CD4-positive, alpha-beta T cell (primary cell): Measurements from ENCODE around the gene MRPS35. TPM values are rescaled to one million over a fixed set of nuclear protein-coding genes. Genes with fewer than 3 reads are reported as not detected.
A peak's percentile ranks its signal among the peaks of the same experiment; 100 is the strongest.

Experiments
- ATAC-seq: fragments of 200-7000 bp; cut with Tn5 transposase; one replicate; pipeline ENCODE4 v1.10.0; 2022; ENCODE audit warnings: mild to moderate bottlenecking; ENCODE audit not compliant: poor library complexity
- CTCF ChIA-PET: fragments of 350-600 bp; sonication (Branson Sonifier 250); formaldehyde crosslinking; loops from one replicate; lab custom pipeline; 2021; ENCODE audit warnings: antibody characterized with exemption, inconsistent platforms; lab: Charles Lee
- POLR2A ChIA-PET: fragments of 350-600 bp; sonication (Branson Sonifier 250); formaldehyde crosslinking; loops from one replicate; lab custom pipeline; 2021; ENCODE audit warnings: antibody characterized with exemption, inconsistent platforms; lab: Charles Lee
- DNase-seq, 14 experiments: peaks; one replicate each; pipeline ENCODE4 v3.0.0-alpha.2; 2013 to 2020; ENCODE audit warnings: mixed read lengths in 2 of 14
- H3K27ac ChIP-seq, 2 donors: one replicate each; pipeline versions ENCODE4 v1.5.1 to v1.7.0; 2013; ENCODE audit warnings: low read length in 2 of 2, low read depth in 1 of 2, mild to moderate bottlenecking in 1 of 2
- H3K27me3 ChIP-seq, 2 experiments: 1 replicate in 1 of 2; 2 replicates in 1 of 2; pipeline versions ENCODE4 v1.6.1 to v1.7.0; 2013; ENCODE audit warnings: low read length in 2 of 2, control low read depth in 1 of 2, mild to moderate bottlenecking in 1 of 2, moderate library complexity in 1 of 2; ENCODE audit not compliant: insufficient read depth in 2 of 2, control insufficient read depth in 1 of 2
- H3K36me3 ChIP-seq: one replicate; pipeline ENCODE4 v1.6.1; 2013; ENCODE audit warnings: low read length, control low read depth; ENCODE audit not compliant: insufficient read depth
- H3K4me1 ChIP-seq: one replicate; pipeline ENCODE4 v1.6.1; 2013; ENCODE audit warnings: low read length, control low read depth; ENCODE audit not compliant: insufficient read depth
- H3K4me3 ChIP-seq: one replicate; pipeline ENCODE4 v1.5.1; 2013; ENCODE audit warnings: mild to moderate bottlenecking, low read length, moderate library complexity
- H3K9me3 ChIP-seq, 2 experiments: 1 replicate in 1 of 2; 2 replicates in 1 of 2; pipeline versions ENCODE4 v1.6.1 to v1.7.0; 2013; ENCODE audit warnings: low read length in 2 of 2, mild to moderate bottlenecking in 2 of 2, control low read depth in 1 of 2, moderate library complexity in 1 of 2; ENCODE audit not compliant: control insufficient read depth in 1 of 2, insufficient read depth in 1 of 2
- H3K27ac Mint-ChIP-seq: one replicate; pipeline ENCODE4 v1.8.0; 2020; ENCODE audit warnings: mixed read lengths
- H3K27me3 Mint-ChIP-seq: one replicate; pipeline ENCODE4 v1.8.0; 2021; ENCODE audit warnings: mixed read lengths
- H3K36me3 Mint-ChIP-seq: one replicate; pipeline ENCODE4 v1.8.0; 2021; ENCODE audit warnings: low read depth, mixed read lengths
- H3K4me1 Mint-ChIP-seq: one replicate; pipeline ENCODE4 v1.8.0; 2021; ENCODE audit warnings: low read depth, mixed read lengths
- H3K4me3 Mint-ChIP-seq: one replicate; pipeline ENCODE4 v1.8.0; 2020; ENCODE audit warnings: mild to moderate bottlenecking, mixed read lengths
- H3K9me3 Mint-ChIP-seq: one replicate; pipeline ENCODE4 v1.8.0; 2020; ENCODE audit warnings: mixed read lengths
- intact Hi-C, 2 experiments: fragments of 100-400 bp; cut with DNase I in 1 of 2; cut with micrococcal nuclease in 1 of 2; formaldehyde crosslinking; loops; one replicate each; pipeline versions ENCODE4 v1.15.1 to v1.9.0; 2023 to 2025; cut with DNase I, micrococcal nuclease
- total RNA-seq, 174 experiments: library from RNA in 2 of 174; stranded (reverse) in 2 of 174; gene quantifications; one replicate each; pipeline ENCODE4 v1.2.3 and lab custom pipeline; 2021 to 2026
- TF ChIP-seq, protein P1 (sequence below): fragments of 200-600 bp; IDR thresholded peaks from one replicate; pipeline ENCODE4 v1.8.0; 2022; ENCODE audit warnings: antibody characterized with exemption, mild to moderate bottlenecking

MRPS35 gene
- total RNA-seq, 2 experiments from 2014 or later: 22.1 to 23.9 TPM

DNA sequence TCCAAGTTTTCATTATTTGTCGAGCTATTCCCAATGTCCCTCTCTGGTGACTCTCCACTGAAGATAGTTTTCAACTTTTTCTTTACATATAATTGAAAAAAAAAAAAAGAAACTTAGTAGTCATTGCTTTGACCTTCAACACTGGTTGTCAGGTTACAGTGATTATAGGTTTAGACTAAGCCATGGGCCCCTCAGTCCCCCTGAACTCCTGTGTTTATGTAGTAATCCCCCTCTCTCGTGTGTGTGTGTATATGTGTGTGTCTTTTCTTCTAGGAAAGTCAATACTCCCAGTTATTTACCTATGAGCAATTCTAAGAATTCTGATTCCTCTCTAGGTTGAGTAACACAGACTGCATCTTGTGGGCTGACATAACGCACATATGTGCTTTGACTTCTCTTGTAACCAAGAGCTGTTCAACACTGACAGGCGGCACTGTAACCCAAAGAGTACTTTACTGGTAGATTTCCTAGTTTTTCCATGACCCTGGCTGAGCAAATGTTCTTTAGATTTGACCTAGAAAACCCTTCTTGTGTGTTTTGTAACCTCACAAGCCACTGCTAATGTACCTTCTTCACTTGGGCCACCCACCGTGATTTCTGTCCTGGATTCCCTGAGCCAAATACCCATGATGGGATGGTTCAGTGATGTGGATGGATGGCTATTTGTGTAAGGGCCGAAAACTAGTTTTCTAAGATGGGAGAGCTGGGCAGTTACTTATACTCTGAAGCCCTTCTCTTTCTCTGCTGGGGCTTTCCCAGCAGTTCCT, 84.4 kb downstream of the MRPS35 start:
- TF ChIP-seq, protein P1, sequence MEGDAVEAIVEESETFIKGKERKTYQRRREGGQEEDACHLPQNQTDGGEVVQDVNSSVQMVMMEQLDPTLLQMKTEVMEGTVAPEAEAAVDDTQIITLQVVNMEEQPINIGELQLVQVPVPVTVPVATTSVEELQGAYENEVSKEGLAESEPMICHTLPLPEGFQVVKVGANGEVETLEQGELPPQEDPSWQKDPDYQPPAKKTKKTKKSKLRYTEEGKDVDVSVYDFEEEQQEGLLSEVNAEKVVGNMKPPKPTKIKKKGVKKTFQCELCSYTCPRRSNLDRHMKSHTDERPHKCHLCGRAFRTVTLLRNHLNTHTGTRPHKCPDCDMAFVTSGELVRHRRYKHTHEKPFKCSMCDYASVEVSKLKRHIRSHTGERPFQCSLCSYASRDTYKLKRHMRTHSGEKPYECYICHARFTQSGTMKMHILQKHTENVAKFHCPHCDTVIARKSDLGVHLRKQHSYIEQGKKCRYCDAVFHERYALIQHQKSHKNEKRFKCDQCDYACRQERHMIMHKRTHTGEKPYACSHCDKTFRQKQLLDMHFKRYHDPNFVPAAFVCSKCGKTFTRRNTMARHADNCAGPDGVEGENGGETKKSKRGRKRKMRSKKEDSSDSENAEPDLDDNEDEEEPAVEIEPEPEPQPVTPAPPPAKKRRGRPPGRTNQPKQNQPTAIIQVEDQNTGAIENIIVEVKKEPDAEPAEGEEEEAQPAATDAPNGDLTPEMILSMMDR: no peak
- Histone ChIP-seq H3K4me1 (no peaks in the 10 kb centered on the region), H3K4me3 (no peak overlapping the region), H3K27ac (no peak overlapping the region), H3K27me3 (no peaks in the 10 kb centered on the region), H3K36me3 (peaks cover 37% of the 10 kb centered on the region), H3K9me3 (no peaks in the 10 kb centered on the region)
- H3K27ac Mint-ChIP-seq: peak overlapping the region; percentile 4
- intact Hi-C loops: no loop called here
- POLR2A ChIA-PET: interaction anchor here (0.7 kb wide), 1 partner anchor 150 kb away, joined by 3 read pairs; no protein-coding TSS in a partner anchor
- peaks cover 4% of the 10 kb centered on the region for H3K4me1 Mint-ChIP-seq
- no peak overlapping the region for H3K4me3 Mint-ChIP-seq
- CTCF ChIA-PET: no interaction called here
- H3K9me3 Mint-ChIP-seq: no peaks in the 10 kb centered on the region
- H3K27me3 Mint-ChIP-seq: no peaks in the 10 kb centered on the region
- peaks cover 69% of the 10 kb centered on the region for H3K36me3 Mint-ChIP-seq
- no peak for DNase-seq
- no peak for ATAC-seq

GRCh38 chr12:27796128-27796527, 85.5 kb downstream of the MRPS35 start:
- Histone ChIP-seq H3K27ac (no peak overlapping the region), H3K4me3 (no peak overlapping the region), H3K27me3 (no peaks in the 10 kb centered on the region), H3K4me1 (peaks cover 6% of the 10 kb centered on the region), H3K9me3 (no peaks in the 10 kb centered on the region), H3K36me3 (peaks cover 32% of the 10 kb centered on the region)
- ChIA-PET CTCF (no interaction called here), POLR2A (no interaction called here)
- no peaks in the 10 kb centered on the region for H3K27me3 Mint-ChIP-seq
- ATAC-seq (no peak), DNase-seq (no peak)
- H3K36me3 Mint-ChIP-seq: peaks cover 68% of the 10 kb centered on the region
- H3K4me3 Mint-ChIP-seq: no peak overlapping the region
- TF ChIP-seq, protein P1: no peak
- peaks cover 13% of the 10 kb centered on the region for H3K4me1 Mint-ChIP-seq
- H3K9me3 Mint-ChIP-seq: no peaks in the 10 kb centered on the region
- H3K27ac Mint-ChIP-seq: peak overlapping the region; percentile 4
- intact Hi-C loops: no loop called here

DNA sequence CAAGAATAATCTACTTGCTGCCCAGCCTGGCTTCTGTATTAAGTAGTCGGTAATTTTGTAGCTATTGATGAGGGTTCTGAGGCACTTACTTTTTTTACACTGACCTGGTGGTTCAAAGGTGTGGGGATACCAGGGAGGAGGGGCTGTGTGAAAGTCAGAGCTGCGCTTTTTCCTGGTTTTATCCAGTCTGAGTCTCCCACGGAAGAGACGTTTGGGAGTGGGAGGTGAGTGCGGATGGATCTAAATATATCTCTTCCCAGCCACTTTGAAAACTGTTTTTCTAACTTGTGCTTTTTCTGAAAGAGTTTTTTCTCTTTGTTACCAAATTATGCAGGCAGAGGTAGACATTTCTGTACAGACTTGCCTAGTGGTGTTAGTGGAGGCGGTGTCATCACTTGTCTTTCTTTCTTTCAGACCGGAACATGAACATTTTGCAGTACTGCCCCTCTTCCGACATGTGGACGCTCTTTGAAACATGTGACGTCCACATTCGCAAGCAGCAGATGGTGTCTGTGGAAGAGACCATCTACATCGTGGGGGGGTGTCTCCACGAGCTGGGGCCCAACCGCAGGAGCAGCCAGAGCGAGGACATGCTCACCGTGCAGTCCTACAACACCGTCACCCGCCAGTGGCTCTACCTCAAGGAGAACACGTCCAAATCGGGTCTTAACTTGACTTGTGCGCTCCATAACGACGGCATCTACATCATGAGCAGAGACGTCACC, 86.8 kb downstream of the MRPS35 start:
- Histone ChIP-seq H3K27ac (no peak overlapping the region), H3K36me3 (peaks cover 20% of the 10 kb centered on the region), H3K27me3 (no peaks in the 10 kb centered on the region), H3K9me3 (no peaks in the 10 kb centered on the region), H3K4me3 (no peak overlapping the region), H3K4me1 (peaks cover 6% of the 10 kb centered on the region)
- intact Hi-C loops: no loop called here
- no peak overlapping the region for H3K27ac Mint-ChIP-seq
- TF ChIP-seq, protein P1: no peak
- no peak for ATAC-seq
- H3K4me1 Mint-ChIP-seq: peaks cover 26% of the 10 kb centered on the region
- no peaks in the 10 kb centered on the region for H3K9me3 Mint-ChIP-seq
- POLR2A ChIA-PET: interaction anchor here (0.5 kb wide), 1 partner anchor 744 kb away, joined by 3 read pairs; no protein-coding TSS in a partner anchor
- DNase-seq: no peak
- H3K27me3 Mint-ChIP-seq: no peaks in the 10 kb centered on the region
- no peak overlapping the region for H3K4me3 Mint-ChIP-seq
- H3K36me3 Mint-ChIP-seq: peaks cover 55% of the 10 kb centered on the region
- CTCF ChIA-PET: no interaction called here
